DND-41 (cell line): Measurements from ENCODE around the gene ZNF649.

Experiments used
- ATAC-seq: fragments of 200-7000 bp; cut with Tn5 transposase; 3 replicates; pipeline ENCODE4 v1.9.1; 2021; ENCODE audit warnings: low read depth; ENCODE audit not compliant: insufficient read depth
- DNase-seq: peaks from one replicate; pipeline ENCODE4 v3.0.0-alpha.2; 2020
- H2AFZ ChIP-seq: 2 replicates; pipeline ENCODE4 v1.6.0; 2012; ENCODE audit warnings: low read depth, low read length
- H3K27ac ChIP-seq: 2 replicates; pipeline ENCODE4 v1.5.1; 2012; ENCODE audit warnings: low read length, inconsistent platforms
- H3K27me3 ChIP-seq: fragments of 200-600 bp; sonication (generic); 2 replicates; pipeline ENCODE4 v1.6.0; 2012; ENCODE audit warnings: low read length, mild to moderate bottlenecking, inconsistent platforms; ENCODE audit not compliant: insufficient read depth, poor library complexity
- H3K36me3 ChIP-seq: 2 replicates; pipeline ENCODE4 v1.5.1; 2012; ENCODE audit warnings: low read length, inconsistent platforms; ENCODE audit not compliant: insufficient read depth
- H3K4me1 ChIP-seq: 2 replicates; pipeline ENCODE4 v1.5.1; 2012; ENCODE audit warnings: mild to moderate bottlenecking, low read length; ENCODE audit not compliant: insufficient read depth
- H3K4me2 ChIP-seq: 2 replicates; pipeline ENCODE4 v1.6.0; 2012; ENCODE audit warnings: mild to moderate bottlenecking, moderate library complexity, low read length, inconsistent platforms; ENCODE audit not compliant: insufficient read depth
- H3K4me3 ChIP-seq, 2 experiments: fragments of 200-600 bp in 1 of 2; shearing (Covaris generic) in 1 of 2; 2 replicates each; pipeline ENCODE4 v1.5.1; 2012 to 2016; ENCODE audit warnings: inconsistent platforms in 2 of 2, low read length in 2 of 2, mild to moderate bottlenecking in 2 of 2, low read depth in 1 of 2, moderate library complexity in 1 of 2
- H3K79me2 ChIP-seq: 2 replicates; pipeline ENCODE4 v1.6.0; 2012; ENCODE audit warnings: low read length, inconsistent platforms; ENCODE audit not compliant: insufficient read depth
- H3K9ac ChIP-seq: 2 replicates; pipeline ENCODE4 v1.6.0; 2012; ENCODE audit warnings: low read depth, mild to moderate bottlenecking, inconsistent platforms, low read length, moderate library complexity
- H3K9me3 ChIP-seq: 2 replicates; pipeline ENCODE4 v1.5.1; 2012; ENCODE audit warnings: low read length, moderate library complexity, mild to moderate bottlenecking, inconsistent platforms; ENCODE audit not compliant: insufficient read depth, severe bottlenecking
- H4K20me1 ChIP-seq: 2 replicates; pipeline ENCODE4 v1.6.0; 2012; ENCODE audit warnings: low read length; ENCODE audit not compliant: insufficient read depth
- CTCF ChIP-seq: IDR thresholded peaks from 2 replicates; pipeline ENCODE4 v1.5.1; 2012; ENCODE audit warnings: borderline replicate concordance, low read length, moderate library complexity, mild to moderate bottlenecking; ENCODE audit not compliant: poor library complexity, severe bottlenecking; ENCODE audit errors: extremely low read depth
- EZH2 ChIP-seq: IDR thresholded peaks from 3 replicates; pipeline ENCODE4 v1.6.1; 2012; ENCODE audit warnings: borderline replicate concordance, low read depth, mild to moderate bottlenecking, moderate library complexity, low read length, inconsistent platforms; ENCODE audit not compliant: severe bottlenecking

The ZNF649 gene

GRCh38 chr19:51944798-51945552 is 40.2 kb upstream of the ZNF649 start:
- no peak overlapping the region for H3K4me3 ChIP-seq
- H3K36me3 ChIP-seq, result peaks cover 57% of the 10 kb centered on the region

GRCh38 chr19:51938936-51939335 is 34.1 kb upstream of the ZNF649 start:
- no peaks in the 10 kb centered on the region for H3K79me2 ChIP-seq

More at GRCh38 chr19:51944798-51945552, 40.2 kb upstream of the ZNF649 start:
- DNase-seq, result no peak
- H3K27ac ChIP-seq, result no peak overlapping the region
- no peaks in the 10 kb centered on the region for H3K27me3 ChIP-seq
- TF ChIP-seq CTCF (no peak), EZH2 (no peak)
- no peaks in the 10 kb centered on the region for H3K79me2 ChIP-seq
- H3K4me1 ChIP-seq, result no peaks in the 10 kb centered on the region
- no peak overlapping the region for H3K4me2 ChIP-seq
- H3K9ac ChIP-seq, result no peak overlapping the region
- no peaks in the 10 kb centered on the region for H4K20me1 ChIP-seq
- H2AFZ ChIP-seq, result no peak overlapping the region
- peaks cover 79% of the 10 kb centered on the region for H3K9me3 ChIP-seq
- no peak for ATAC-seq

DNA sequence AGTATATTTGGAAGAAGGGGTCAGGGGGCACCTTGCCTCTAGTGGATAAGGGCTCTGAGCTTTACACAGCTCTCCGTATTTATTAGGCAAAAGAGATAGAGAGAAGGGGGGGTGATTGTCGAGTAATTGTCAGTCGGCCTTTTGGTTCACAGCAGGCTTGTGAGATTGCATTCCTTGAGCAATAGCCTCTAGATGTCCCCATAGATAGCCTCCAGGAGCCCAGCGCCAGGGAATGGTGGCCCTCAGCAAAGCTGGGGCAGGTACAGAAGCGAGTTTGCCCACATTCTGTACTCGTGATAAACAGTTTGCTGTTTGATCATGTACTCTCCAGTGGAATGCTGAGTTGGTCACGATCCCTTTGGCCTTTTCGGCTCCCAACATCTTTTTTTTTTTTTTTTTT is 27.1 kb upstream of the ZNF649 start:
- DNase-seq (no peak), ATAC-seq (no peak)
- H4K20me1 ChIP-seq, result no peaks in the 10 kb centered on the region
- no peak overlapping the region for H3K27ac ChIP-seq
- H3K4me1 ChIP-seq, result peaks cover 14% of the 10 kb centered on the region
- H3K9ac ChIP-seq, result no peak overlapping the region
- peaks cover 26% of the 10 kb centered on the region for H3K79me2 ChIP-seq
- H3K36me3 ChIP-seq, result peaks cover 77% of the 10 kb centered on the region
- no peaks in the 10 kb centered on the region for H3K27me3 ChIP-seq
- no peak overlapping the region for H3K4me3 ChIP-seq
- H3K9me3 ChIP-seq, result peaks cover 26% of the 10 kb centered on the region
- H2AFZ ChIP-seq, result no peak overlapping the region
- TF ChIP-seq CTCF (no peak), EZH2 (no peak)
- no peak overlapping the region for H3K4me2 ChIP-seq

More at GRCh38 chr19:51938936-51939335, 34.1 kb upstream of the ZNF649 start:
- Histone ChIP-seq H3K27ac (no peak overlapping the region), H3K9me3 (peaks cover 56% of the 10 kb centered on the region), H3K4me3 (no peak overlapping the region), H3K4me2 (no peak overlapping the region), H3K27me3 (no peaks in the 10 kb centered on the region), H3K4me1 (no peaks in the 10 kb centered on the region), H3K9ac (no peak overlapping the region), H3K36me3 (peaks cover 92% of the 10 kb centered on the region), H4K20me1 (no peaks in the 10 kb centered on the region), H2AFZ (no peak overlapping the region)
- no peak for ATAC-seq
- no peak for TF ChIP-seq CTCF
- TF ChIP-seq EZH2, result no peak
- DNase-seq, result no peak
